Middle frontal gyrus (tissue), 1 donor: ENCODE results near the gene TMED5.
"Not testable (repeated sequence)": the region's sequence is repeated elsewhere in the genome, so short reads cannot be mapped to it uniquely, and the experiment has no call there.

Experiments used
- DNase-seq: peaks from one replicate; pipeline ENCODE4 v3.0.0-alpha.2; 2015; ENCODE audit warnings: low spot score; ENCODE audit errors: extremely low spot score

Gene TMED5

DNA sequence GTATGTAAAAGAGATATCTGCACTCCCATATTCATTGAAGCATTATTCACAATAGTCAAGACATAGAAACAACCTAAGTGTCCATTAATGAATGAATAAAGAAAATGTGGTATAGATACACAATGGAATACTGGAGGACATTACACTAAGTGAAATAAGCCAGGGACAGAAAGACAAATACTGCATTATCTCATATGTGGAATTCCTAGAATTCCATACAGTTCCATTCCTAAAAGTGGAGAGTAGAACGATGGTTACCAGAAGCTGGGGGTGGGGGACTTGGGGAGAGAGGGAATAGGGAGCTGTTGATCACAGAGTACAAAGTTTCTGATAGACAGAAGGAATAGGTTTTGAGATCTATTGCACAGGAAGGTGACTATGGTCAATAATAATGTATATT, 7.4 kb downstream of the TMED5 start:
- no peak for DNase-seq

DNA sequence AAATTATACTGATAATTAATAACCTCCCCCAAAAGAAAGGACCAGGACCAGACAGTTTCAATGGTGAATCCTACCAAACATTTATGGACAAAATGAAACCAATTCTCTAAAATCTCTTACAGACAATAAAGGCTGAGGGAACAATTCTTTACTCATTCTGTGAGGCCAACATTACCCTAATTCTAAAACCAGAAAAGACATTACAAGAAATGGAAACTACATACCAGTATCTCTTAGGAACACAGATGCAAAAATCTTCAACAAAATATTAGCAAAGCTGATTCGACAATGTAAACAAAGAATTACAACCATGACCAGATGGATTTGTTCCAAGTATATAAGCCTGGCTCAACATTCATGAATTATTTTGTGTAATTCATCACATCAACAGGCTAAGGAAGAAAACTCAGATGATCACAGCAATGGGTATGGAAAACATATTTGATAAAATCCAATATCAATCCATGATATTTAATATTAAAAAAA, 8.6 kb downstream of the TMED5 start:
- no peak for DNase-seq

DNA sequence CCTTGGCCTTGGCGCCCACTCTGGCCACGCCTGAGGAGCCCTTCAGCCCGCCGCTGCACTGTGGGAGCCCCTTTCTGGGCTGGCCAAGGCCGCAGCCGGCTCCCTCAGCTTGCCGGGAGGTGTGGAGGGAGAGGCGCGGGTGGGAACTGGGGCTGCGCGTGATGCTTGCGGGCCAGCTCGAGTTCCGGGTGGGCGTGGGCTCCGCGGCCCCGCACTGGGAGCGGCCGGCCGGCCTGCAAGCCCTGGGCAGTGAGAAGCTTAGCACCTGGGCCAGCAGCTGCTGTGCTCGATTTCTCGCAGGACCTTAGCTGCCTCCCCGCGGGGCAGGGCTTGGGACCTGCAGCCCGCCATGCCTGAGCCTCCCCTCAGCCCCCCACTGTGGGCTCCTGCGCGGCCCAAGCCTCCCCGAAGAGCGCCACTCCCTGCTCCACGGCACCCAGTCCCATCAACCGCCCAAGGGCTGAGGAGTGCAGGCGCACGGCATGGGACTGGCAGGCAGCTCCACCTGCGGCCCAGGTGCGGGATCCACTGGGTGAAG, 10.0 kb downstream of the TMED5 start:
- DNase-seq, result not testable (repeated sequence)

DNA sequence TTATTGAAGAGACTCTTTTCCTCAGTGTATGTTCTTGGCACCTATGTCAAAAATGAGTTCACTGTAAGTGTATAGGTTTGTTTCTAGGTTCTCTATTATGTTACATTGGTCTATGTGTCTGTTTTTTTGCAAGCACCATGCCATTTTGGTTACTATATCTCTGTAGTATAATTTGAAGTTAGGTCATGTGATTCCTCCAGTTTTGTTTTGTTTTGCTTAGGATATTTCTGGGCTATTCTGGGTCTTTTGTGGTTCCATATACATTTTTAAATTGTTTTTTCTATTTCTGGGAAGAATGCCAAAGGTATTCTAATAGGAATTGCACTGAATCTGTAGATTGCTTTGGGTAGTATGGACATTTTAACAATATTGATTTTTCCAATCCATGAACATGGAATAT, 13.2 kb downstream of the TMED5 start:
- DNase-seq, result no peak

DNA sequence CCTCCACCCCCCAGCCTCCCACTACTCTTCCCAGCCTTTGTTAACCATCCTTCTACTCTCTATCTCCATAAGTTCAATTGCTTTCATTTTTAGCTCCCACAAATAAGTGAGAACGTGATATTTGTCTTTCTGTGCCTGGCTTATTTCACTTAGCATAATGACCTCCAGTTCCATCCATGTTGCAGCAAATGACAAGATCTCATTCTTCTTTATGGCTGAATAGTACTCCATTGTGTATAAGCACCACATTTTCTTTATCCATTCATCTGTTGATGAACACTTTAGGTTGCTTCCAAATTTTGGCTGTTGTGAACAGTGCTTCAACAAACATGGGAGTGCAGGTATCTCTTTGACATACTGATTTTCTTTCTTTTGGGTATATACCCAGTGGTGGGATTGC, 14.3 kb downstream of the TMED5 start:
- not testable (repeated sequence) for DNase-seq

DNA sequence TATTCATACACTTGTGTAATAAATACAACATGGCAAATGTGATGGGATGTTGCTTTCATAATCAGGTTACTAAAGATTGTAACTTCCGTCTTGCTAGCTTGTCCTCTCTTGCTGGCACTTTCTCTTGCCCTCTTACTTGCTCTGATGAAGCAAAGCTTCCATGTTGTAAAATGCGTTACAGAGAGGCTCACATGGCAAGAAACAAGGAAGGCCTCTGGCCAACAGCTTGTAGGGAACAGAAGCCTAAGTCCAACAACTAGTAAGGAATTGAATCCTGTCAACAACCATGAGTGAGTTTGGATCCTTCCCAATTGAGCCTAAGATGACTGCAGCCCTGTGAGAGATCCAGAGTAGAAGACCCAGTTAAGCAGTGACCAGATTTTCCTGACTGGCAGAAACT, 15.4 kb downstream of the TMED5 start:
- DNase-seq, result no peak

DNA sequence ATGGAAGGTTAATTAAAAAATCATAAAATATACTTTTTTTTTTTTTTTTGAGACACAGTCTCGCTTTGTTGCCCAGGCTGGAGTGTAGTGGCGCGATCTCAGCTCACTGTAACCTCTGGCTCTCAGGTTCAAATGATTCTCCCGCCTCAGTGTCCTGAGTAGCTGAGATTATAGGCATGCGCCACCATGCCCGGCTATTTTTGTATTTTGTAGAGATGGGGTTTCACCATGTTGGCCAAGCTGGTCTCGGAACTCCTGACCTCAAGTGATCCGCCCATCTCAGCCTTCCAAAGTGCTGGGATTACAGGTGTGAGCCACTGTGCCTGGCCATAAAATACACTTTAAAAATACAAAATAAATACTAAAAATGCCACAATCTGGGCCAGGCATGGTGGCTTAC, 16.9 kb downstream of the TMED5 start:
- DNase-seq, result not testable (repeated sequence)

DNA sequence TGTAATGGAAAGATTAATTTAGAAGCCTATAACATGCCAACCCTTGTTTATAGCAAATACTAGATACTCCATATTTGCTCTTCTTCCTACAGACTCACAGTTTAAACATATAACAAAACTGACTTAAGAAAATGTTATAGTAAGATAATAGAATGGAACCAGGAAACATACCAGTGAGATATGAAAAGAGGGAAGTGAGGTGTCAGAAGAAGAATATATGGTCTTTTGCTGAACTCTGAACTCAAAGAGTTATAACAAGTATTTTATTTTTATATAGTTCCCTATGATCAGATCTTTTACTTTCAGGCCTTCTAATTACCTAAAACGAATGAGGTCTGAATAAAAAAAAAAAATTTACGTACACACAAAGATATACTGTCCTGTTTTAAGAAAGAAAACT, 20.9 kb downstream of the TMED5 start:
- DNase-seq, result no peak

DNA sequence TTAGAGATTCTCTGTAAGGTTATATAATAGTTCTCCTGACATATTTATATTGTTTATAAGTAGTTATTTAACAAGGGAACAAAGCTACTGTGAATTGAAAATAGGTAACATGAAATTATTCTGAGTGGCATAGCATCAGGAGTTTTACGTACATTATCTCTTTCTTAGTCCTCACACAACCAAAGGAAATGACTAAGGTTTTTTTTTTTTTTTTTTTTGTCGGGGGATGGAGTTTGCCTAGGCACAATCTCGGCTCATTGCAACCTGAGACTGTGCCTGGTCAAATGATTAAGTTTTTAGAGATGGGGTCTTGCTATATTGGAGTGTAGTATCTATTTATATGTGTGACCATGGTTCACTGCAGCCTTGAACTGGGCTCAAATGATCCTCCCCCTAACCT, 24.9 kb downstream of the TMED5 start:
- no peak for DNase-seq

DNA sequence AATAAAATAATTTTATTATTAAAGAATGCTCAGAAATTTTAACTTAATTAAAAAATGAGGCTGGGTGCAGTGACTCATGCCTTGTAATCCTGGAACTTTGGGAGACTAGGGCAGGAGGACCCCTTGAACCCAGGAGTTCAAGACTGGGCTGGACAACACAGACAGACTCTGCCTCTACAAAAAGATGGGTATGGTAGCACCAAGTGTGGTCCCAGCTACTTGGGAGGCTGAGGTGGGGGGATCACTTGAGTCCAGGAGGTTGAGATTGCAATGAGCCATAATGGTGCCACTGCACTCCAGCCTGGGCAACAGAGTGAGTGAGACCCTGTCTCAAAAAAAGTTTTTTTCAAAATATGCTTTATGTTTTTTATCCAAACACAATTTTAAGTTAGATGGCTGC, 25.3 kb downstream of the TMED5 start:
- DNase-seq, result no peak

DNA sequence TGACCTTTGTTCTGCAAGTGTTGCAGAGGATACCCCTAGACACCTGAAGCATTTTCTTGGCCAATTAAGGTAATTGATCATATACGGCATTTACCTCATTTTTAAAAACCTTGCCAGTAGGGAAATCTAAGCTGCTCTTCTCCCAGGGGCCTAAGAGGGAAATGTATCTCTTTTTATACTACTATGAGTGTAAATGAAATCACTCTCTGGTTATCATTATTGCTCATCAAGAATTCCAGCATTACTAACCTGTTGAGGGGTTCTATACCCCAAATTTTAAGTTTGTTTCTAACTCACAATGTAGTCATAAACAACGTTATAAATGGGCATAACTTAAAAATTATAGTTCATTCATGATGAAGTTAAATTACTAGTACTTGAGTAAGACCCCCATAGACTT, 27.4 kb downstream of the TMED5 start:
- no peak for DNase-seq

DNA sequence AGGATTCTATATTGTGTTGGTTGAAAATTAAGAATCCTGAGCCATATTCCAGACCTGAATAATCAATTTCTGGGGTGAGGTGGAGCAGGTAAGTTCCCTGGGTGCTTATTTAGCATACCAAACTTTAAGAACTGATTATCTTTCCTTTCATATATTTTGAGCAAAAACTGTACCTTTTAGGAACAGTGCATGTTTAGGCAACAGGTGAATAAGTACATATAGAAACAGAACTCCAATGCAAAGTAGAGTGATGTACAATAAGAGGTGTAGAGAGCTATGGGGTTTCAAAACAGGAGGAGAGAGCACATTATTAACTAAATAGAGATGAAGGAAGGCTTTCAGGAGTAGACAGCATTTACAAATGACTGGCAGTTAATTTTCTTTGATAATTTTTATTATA, 28.7 kb downstream of the TMED5 start:
- DNase-seq, result no peak

DNA sequence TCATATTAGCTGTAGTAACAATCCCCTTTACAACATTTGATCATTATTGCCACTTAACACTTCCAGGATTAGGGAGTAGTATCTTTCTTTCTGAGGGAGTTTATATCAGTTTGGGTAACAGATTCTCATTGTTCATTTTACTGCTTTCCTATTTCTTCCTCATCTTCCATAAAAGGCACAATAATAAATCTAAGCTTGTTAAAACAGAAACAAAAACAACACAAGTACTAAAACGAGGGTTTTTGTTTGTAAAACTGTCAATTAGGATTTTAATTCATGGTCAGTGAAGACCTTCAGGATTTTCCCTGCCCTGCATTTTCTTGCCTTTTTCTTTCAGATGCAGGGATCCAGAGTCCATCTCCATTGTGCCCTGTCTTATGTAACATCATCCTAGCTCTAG, 29.5 kb downstream of the TMED5 start:
- no peak for DNase-seq

DNA sequence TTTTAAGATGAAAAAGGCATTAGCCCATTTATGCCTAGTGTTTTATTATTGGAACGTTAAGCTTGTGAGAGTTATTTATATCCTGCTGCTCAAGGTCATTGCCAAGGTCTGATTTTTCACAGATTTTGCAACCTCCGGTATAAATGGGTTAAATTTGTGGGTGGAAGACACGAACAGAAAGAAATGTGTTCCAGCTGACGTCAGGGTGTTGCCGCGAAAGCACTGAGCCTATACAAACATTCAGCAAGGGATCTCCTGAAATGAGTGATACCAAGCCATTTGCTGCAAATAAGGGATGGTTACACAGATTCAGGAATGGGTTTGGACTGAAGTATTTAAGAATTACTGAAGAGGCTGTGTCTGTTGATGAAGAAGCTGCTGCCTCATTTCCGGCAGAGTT, 32.2 kb downstream of the TMED5 start:
- no peak for DNase-seq

DNA sequence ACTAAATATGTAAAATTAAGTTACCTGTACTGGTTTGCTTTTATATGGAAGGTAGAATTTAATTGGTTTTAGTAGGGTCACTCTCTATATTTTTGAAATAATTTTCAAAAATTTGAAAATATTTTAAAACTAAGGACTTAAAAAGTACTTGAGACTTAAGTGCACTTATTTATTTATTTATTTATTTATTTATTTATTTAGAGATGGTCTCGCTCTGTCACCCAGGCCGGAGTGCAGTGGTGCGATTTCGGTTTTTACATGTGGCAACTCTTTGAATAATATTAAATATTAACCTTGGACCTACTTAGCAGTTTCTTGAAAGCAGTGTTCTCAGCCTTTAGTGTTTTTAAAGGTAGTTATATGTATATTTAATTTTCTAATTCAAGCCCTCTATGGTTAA, 36.4 kb downstream of the TMED5 start:
- DNase-seq, result no peak

DNA sequence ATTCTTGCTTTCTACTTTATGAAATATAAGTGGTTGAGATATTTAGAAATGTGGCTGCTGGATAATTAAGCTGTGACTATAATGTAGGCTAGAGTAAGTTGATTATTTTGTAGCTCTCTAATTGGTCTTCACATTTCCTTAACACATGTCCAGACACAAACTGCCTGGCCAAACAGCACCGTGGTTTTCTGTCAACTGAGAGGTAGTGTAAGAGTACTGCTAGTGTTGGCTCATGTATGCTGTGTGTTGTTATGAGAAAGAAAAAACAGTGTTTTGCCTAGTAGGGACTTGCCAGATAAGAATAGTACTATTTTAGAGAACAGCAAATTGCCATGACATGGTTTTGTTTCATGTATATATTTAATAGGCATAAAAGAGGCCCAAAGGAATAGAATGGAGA, 37.1 kb downstream of the TMED5 start:
- DNase-seq, result no peak

DNA sequence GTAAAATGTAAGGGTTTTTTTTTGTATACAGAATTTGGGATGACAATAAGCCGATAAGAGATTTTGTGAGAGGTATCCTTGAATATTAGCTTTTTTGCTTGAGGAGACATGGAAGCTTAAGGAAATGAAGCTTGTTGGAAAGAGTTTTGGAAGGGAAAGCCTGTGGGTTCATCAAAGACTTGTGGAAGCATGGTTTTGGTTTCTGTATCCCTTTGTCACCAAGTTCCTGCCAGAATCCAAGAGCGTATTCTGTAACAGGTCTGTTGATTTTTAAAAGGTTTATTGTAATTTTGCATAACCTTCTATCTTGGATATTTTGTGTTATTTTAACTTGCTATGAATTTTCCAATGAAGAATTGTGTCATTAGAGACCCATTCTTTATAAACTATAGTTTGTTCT, 38.1 kb downstream of the TMED5 start:
- DNase-seq, result no peak

DNA sequence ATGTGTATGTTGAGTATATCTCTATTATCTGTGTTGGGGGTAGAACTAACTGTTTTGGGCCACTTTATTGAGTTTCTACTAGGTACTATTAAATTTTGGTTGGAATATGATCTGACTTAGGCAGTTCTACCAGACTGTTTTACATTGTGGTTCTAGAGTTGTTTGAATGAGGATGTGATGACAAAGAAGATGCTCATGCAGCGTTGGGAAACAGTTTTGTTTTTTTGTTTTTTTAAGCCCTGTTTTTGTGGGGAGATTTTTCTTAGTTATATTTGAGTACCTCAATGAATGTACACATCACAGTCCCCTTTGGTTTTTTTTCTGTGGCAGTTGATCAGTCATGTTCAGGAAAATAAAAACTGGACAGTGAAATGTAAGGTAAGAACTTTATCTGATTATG, 40.1 kb downstream of the TMED5 start:
- no peak for DNase-seq

DNA sequence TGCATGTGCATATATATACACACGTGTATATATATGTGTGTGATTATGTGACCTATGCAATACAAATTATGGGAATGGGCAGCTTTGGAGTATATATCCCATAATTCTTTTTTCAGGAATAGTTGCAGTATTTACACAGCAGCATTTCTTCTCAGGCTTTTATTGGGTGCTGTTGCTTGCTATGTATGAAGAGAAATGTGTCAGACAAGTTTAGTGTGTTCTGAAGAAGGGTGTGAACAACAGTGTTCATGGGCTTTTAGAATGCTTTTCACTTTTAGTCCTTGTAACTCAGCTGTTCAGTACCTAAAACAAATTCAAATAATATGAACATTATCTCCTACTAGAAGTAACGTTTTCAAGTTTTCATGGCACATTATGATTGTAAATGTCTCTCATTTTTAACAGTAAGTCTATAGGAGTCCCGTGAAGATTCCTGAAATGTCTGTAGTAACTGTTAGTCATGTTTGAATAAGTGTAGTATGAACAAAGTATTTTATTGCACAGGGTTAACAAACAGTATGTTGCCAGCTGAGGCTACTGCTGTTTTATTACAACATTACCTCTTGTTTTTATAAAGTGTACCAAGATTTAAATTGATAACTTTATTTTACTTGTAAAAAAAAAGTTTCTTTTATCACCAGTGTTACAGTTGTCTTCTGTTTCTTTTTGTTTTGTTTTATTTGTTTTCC, 42.5 kb downstream of the TMED5 start:
- DNase-seq, result no peak

DNA sequence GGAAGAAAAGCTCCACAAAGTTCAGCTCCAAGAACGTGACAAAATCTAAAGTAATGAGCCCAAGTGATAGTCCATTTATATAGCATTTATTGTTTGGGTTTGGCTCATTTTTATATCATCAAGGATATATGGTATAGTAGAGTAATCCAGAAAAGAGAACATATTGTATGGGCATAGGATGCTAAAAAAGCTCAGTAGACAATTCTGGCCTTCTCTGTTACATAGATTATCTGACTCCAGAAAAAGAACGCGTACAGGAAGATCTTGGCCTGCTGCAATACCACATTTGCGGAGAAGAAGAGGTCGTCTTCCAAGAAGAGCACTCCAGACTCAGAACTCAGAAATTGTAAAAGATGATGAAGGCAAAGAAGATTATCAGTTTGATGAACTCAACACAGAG, 43.8 kb downstream of the TMED5 start:
- DNase-seq, result no peak

DNA sequence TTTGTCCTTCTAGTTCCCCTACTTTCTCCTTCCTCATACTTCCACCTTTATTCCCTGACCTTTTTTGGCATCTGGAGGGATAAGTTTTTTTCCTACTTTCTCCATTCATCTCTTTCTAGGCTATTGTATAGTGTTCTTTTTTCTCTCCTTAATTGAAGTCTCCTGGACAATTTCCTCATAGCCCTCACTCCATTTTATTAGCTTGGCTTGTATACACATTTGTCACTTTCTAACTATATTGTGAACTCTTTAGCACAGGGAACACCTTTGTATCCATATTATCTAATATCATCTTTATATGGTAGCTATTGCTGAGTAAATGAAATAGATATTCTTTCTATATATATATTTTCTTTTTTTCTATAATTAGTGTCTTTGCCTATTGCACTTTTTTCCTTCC, 47.6 kb downstream of the TMED5 start:
- DNase-seq, result no peak

DNA sequence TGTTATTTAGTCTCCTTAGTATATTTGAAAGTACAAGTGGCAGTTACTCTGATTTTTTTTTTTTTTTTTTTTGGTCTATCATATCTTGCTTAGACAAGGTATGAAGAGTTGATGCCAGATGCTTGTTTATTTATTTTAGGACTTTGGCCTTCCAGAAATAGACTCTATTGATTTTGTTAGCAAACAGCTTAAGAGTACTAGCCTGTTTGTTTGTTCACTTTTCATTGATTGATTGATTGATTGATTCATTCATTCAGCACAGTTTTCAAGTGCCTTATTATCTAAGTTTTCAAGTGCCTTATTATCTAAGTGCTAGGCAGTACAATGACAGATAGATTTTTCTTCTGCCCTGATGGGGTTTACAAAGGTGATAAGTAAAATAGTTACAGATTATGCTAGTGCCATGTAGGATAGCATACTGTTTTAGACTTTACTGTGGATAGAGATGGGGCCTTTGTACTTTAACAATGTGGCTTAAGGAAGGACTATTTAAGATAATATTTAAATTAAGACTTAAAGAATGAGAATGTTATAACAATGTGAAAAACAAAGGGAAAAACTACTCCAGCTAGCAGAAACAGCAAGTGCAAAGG, 50.6 kb downstream of the TMED5 start:
- DNase-seq, result no peak
